ENCODE results near the gene KLHL33.

Gene KLHL33

GRCh38 chr14:20416223-20416622 is 19.7 kb downstream of the KLHL33 start:
- no peak for DNase-seq (ENCODE audit: low read depth)

GRCh38 chr14:20415782-20416206 is 20.2 kb downstream of the KLHL33 start:
- DNase-seq (ENCODE audit: low read depth): no peak

GRCh38 chr14:20413744-20414082 is 22.3 kb downstream of the KLHL33 start:
- no peak for DNase-seq (ENCODE audit: low read depth)

- DNase-seq (ENCODE audit: low read depth): peak; percentile 57
Measured at GRCh38 chr14:20412876-20413743, 22.9 kb downstream of the KLHL33 start, which contains the start of gene TEP1. Gene TEP1, minus strand, starts transcription at chr14:20413501. Its CDS starts 5,062 bp downstream, at chr14:20408439.

GRCh38 chr14:20412411-20412810 is 23.6 kb downstream of the KLHL33 start:
- no peak for DNase-seq (ENCODE audit: low read depth)

GRCh38 chr14:20409226-20409625 is 26.7 kb downstream of the KLHL33 start:
- DNase-seq (ENCODE audit: low read depth): no peak

GRCh38 chr14:20403521-20403920 is 32.4 kb downstream of the KLHL33 start:
- no peak for DNase-seq (ENCODE audit: low read depth)

GRCh38 chr14:20400965-20401593 is 34.9 kb downstream of the KLHL33 start:
- no peak for DNase-seq (ENCODE audit: low read depth)

- no peak for DNase-seq (ENCODE audit: low read depth)
Measured at GRCh38 chr14:20400589-20400964, 35.4 kb downstream of the KLHL33 start.

GRCh38 chr14:20397511-20397910 is 38.5 kb downstream of the KLHL33 start:
- no peak for DNase-seq (ENCODE audit: low read depth)

- DNase-seq (ENCODE audit: low read depth): no peak
Measured at GRCh38 chr14:20391505-20391904, 44.5 kb downstream of the KLHL33 start.

- no peak for DNase-seq (ENCODE audit: low read depth)
Measured at GRCh38 chr14:20388159-20388558, 47.8 kb downstream of the KLHL33 start.

- DNase-seq (ENCODE audit: low read depth): no peak
Measured at GRCh38 chr14:20387576-20387975, 48.4 kb downstream of the KLHL33 start.

GRCh38 chr14:20386276-20386855 is 49.6 kb downstream of the KLHL33 start:
- DNase-seq (ENCODE audit: low read depth): no peak

GRCh38 chr14:20384886-20385285 is 51.1 kb downstream of the KLHL33 start:
- DNase-seq (ENCODE audit: low read depth): no peak

GRCh38 chr14:20384321-20384720 is 51.6 kb downstream of the KLHL33 start:
- no peak for DNase-seq (ENCODE audit: low read depth)

GRCh38 chr14:20383636-20384035 is 52.3 kb downstream of the KLHL33 start:
- no peak for DNase-seq (ENCODE audit: low read depth)

GRCh38 chr14:20383032-20383431 is 52.9 kb downstream of the KLHL33 start:
- DNase-seq (ENCODE audit: low read depth): no peak

- no peak for DNase-seq (ENCODE audit: low read depth)
Measured at GRCh38 chr14:20382526-20382925, 53.4 kb downstream of the KLHL33 start.

- DNase-seq (ENCODE audit: low read depth): no peak
Measured at GRCh38 chr14:20381341-20381740, 54.6 kb downstream of the KLHL33 start.

GRCh38 chr14:20380681-20381080 is 55.3 kb downstream of the KLHL33 start:
- no peak for DNase-seq (ENCODE audit: low read depth)

- DNase-seq (ENCODE audit: low read depth): no peak
Measured at GRCh38 chr14:20379743-20380142, 56.2 kb downstream of the KLHL33 start.

GRCh38 chr14:20377171-20377570 is 58.8 kb downstream of the KLHL33 start:
- DNase-seq (ENCODE audit: low read depth): no peak
